HepG2 (cell line): ENCODE data around the gene XPOT. TPM values are rescaled to one million over a fixed set of nuclear protein-coding genes. Genes with fewer than 3 reads are reported as not detected.

Experiments
- ATAC-seq: fragments of 200-7000 bp; cut with Tn5 transposase; 3 replicates; pipeline ENCODE4 v1.9.1; 2020; ENCODE audit warnings: mild to moderate bottlenecking, moderate library complexity
- BruUV-seq: library from RNA; stranded (reverse); fragments of 400-500 nt; replicated peaks from 2 replicates; lab custom pipeline; 2021; lab: Mats Ljungman, UMichigan
- CTCF ChIA-PET: fragments of 300-600 bp; formaldehyde crosslinking; extraction: SDS; loops from one replicate; lab custom pipeline; 2021; ENCODE audit warnings: low total read pairs, inconsistent platforms, low intra/inter-chr PET ratio; lab: Yijun Ruan, JAX
- POLR2A ChIA-PET: fragments of 350-600 bp; sonication (Branson Sonifier 250); formaldehyde crosslinking; loops from one replicate; lab custom pipeline; 2020; ENCODE audit warnings: antibody characterized with exemption, inconsistent platforms; lab: Yijun Ruan, JAX
- DNase-seq: peaks from one replicate; pipeline ENCODE4 v3.0.0-alpha.2; 2015; ENCODE audit warnings: low spot score
- FAIRE-seq: peaks from 3 replicates; lab custom pipeline; 2011; peaks lifted over from hg19 to GRCh38; lab: Jason Lieb, UNC
- H2AFZ ChIP-seq: one replicate; pipeline ENCODE4 v1.6.1; 2011; ENCODE audit warnings: low read length, inconsistent platforms
- H3K27ac ChIP-seq: fragments of 300-600 bp; 3 replicates; pipeline ENCODE4 v1.8.0; 2011; ENCODE audit warnings: mixed run types, mild to moderate bottlenecking, mixed read lengths, low read length, inconsistent platforms; ENCODE audit not compliant: insufficient read depth; ENCODE audit errors: extremely low read length
- H3K27me3 ChIP-seq, 2 experiments: fragments of 200-600 bp in 1 of 2; 2 replicates in 1 of 2; 3 replicates in 1 of 2; pipeline versions ENCODE4 v1.6.0 to v1.8.0; 2011; ENCODE audit warnings: low read length in 2 of 2, mild to moderate bottlenecking in 2 of 2, moderate library complexity in 2 of 2, inconsistent platforms in 1 of 2; ENCODE audit not compliant: insufficient read depth in 2 of 2, control insufficient read depth in 1 of 2
- H3K36me3 ChIP-seq, 2 experiments: fragments of 200-600 bp in 1 of 2; replicated peaks in 1 of 2; 2 replicates in 1 of 2; 3 replicates in 1 of 2; pipeline versions ENCODE4 v1.5.1 to v1.8.0; 2011; ENCODE audit warnings: low read length in 2 of 2, inconsistent platforms in 1 of 2; ENCODE audit not compliant: insufficient read depth in 2 of 2, control insufficient read depth in 1 of 2
- H3K4me1 ChIP-seq: 2 replicates; pipeline ENCODE4 v1.5.1; 2012; ENCODE audit warnings: low read length, inconsistent platforms; ENCODE audit not compliant: insufficient read depth
- H3K4me2 ChIP-seq: 2 replicates; pipeline ENCODE4 v1.6.0; 2011; ENCODE audit warnings: low read depth, low read length, inconsistent platforms
- H3K4me3 ChIP-seq, 3 experiments: fragments of 200-600 bp in 1 of 3; sonication (generic), shearing (Covaris generic) in 1 of 3; replicated peaks in 1 of 3; 2 replicates each; pipeline ENCODE4 v1.5.1; 2011 to 2016; ENCODE audit warnings: low read length in 3 of 3, inconsistent platforms in 2 of 3, low read depth in 2 of 3, mild to moderate bottlenecking in 2 of 3, control low read depth in 1 of 3, mixed read lengths in 1 of 3; ENCODE audit not compliant: insufficient read depth in 1 of 3
- H3K79me2 ChIP-seq: one replicate; pipeline ENCODE4 v1.6.1; 2011; ENCODE audit warnings: low read length, inconsistent platforms; ENCODE audit not compliant: insufficient read depth
- H3K9ac ChIP-seq: 2 replicates; pipeline ENCODE4 v1.6.0; 2011; ENCODE audit warnings: mild to moderate bottlenecking, low read depth, low read length, inconsistent platforms; ENCODE audit not compliant: insufficient read depth
- H3K9me3 ChIP-seq: 2 replicates; pipeline ENCODE4 v1.5.1; 2012; ENCODE audit warnings: mild to moderate bottlenecking, low read length
- H4K20me1 ChIP-seq: 2 replicates; pipeline ENCODE4 v1.6.0; 2011; ENCODE audit warnings: inconsistent platforms, mild to moderate bottlenecking, low read length, moderate library complexity; ENCODE audit not compliant: insufficient read depth
- GATAD2A ChIP-seq: IDR thresholded peaks from 2 replicates; pipeline ENCODE4 v1.6.1; 2016
- GZF1 ChIP-seq: sonication (generic); formaldehyde crosslinking; IDR thresholded peaks from 2 replicates; pipeline ENCODE4 v1.5.1; 2020; ENCODE audit warnings: mild to moderate bottlenecking, missing genetic modification reagents
- HNF1A ChIP-seq, 2 experiments: sonication (generic) in 1 of 2; formaldehyde crosslinking in 1 of 2; IDR thresholded peaks; 2 replicates each; pipeline versions ENCODE4 v1.4.0 to v1.6.1; 2016 to 2020; ENCODE audit warnings: borderline replicate concordance in 1 of 2, low read depth in 1 of 2, mild to moderate bottlenecking in 1 of 2, missing genetic modification reagents in 1 of 2
- HNF1B ChIP-seq: sonication (generic); formaldehyde crosslinking; IDR thresholded peaks from 2 replicates; pipeline ENCODE4 v1.5.1; 2020; ENCODE audit warnings: mild to moderate bottlenecking, moderate library complexity, missing genetic modification reagents
- HNF4A ChIP-seq: sonication (generic); formaldehyde crosslinking; IDR thresholded peaks from 2 replicates; pipeline ENCODE4 v1.4.0; 2020; ENCODE audit warnings: missing genetic modification reagents
- MEF2D ChIP-seq: sonication (generic); formaldehyde crosslinking; IDR thresholded peaks from 2 replicates; pipeline ENCODE4 v1.5.1; 2020; ENCODE audit warnings: mild to moderate bottlenecking, missing genetic modification reagents
- MEIS2 ChIP-seq: sonication (generic); formaldehyde crosslinking; IDR thresholded peaks from 2 replicates; pipeline ENCODE4 v1.9.0; 2021; ENCODE audit warnings: mild to moderate bottlenecking, missing genetic modification reagents
- PAXIP1 ChIP-seq: sonication (generic); formaldehyde crosslinking; conservative IDR thresholded peaks from 2 replicates; pipeline ENCODE4 v1.4.0; 2020; ENCODE audit warnings: mild to moderate bottlenecking, missing genetic modification reagents, moderate library complexity
- POLR2AphosphoS2 ChIP-seq: IDR thresholded peaks from 2 replicates; pipeline ENCODE4 v1.6.1; 2011; ENCODE audit warnings: low read depth, low read length, improper control_type of control experiment
- SOX13 ChIP-seq, 3 experiments: fragments of 450-650 bp in 1 of 3; sonication (generic) in 1 of 3; formaldehyde crosslinking in 1 of 3; IDR thresholded peaks in 2 of 3; conservative IDR thresholded peaks in 1 of 3; 2 replicates each; pipeline versions ENCODE4 v1.5.0 to v1.6.1; 2016 to 2020; ENCODE audit warnings: antibody characterized with exemption in 1 of 3, mild to moderate bottlenecking in 1 of 3, missing compliant biosample characterization in 1 of 3, missing genetic modification reagents in 1 of 3, moderate library complexity in 1 of 3
- ZNF556 ChIP-seq: sonication (generic); formaldehyde crosslinking; IDR thresholded peaks from 2 replicates; pipeline ENCODE4 v1.4.0; 2020; ENCODE audit warnings: mild to moderate bottlenecking, missing genetic modification reagents, borderline replicate concordance
- ZNF766 ChIP-seq: sonication (generic); formaldehyde crosslinking; IDR thresholded peaks from 2 replicates; pipeline ENCODE4 v1.5.0; 2020; ENCODE audit warnings: missing genetic modification reagents, borderline replicate concordance
- WGBS: methylation state at CpG from one replicate; pipeline ENCODE4 v1.1.6; 2017; ENCODE audit warnings: low lambda C conversion rate; 5-methylcytosine and 5-hydroxymethylcytosine counted together
- in situ Hi-C: cut with HindIII; loops from 2 replicates; pipeline ENCODE4 v1.10.0; 2017; ENCODE audit warnings: low pct_unique_long_range_greater_than_20kb; ENCODE audit not compliant: extremely low pct_ligation_motif_present
- intact Hi-C: fragments of 100-400 bp; cut with micrococcal nuclease; formaldehyde crosslinking; loops from one replicate; pipeline ENCODE4 v1.10.0; 2022; ENCODE audit not compliant: unreplicated experiment
- polyA plus RNA-seq, 8 experiments: library from polyadenylated mRNA; depleted of rRNA in 3 of 8; stranded (reverse) in 7 of 8; unstranded in 1 of 8; fragments of >200 nt; fragmentation: Illumina TruSeq in 4 of 8; extraction: Trizol in 4 of 8; gene quantifications; 2 replicates each; pipeline versions ENCODE4 v1.2.1 to v1.2.3, GENCODE V29; 2011 to 2016; ENCODE audit warnings: low read depth in 4 of 8, missing spikeins in 1 of 8, mixed read lengths in 1 of 8; ENCODE audit not compliant: insufficient read depth in 1 of 8
- total RNA-seq, 5 experiments: library from RNA; depleted of rRNA; stranded (reverse); fragments of >200 nt; fragmentation: Illumina TruSeq; extraction: Trizol; gene quantifications; 2 replicates each; pipeline ENCODE4 v1.2.3, GENCODE V29; 2016; ENCODE audit warnings: low read depth in 1 of 5

The XPOT gene
- total and polyA plus RNA-seq, 2 of the 13 experiments (the other 11 are each of a cell fraction or from before 2014, with no cell fraction given), result 93.8 to 102 TPM

- Histone ChIP-seq H3K4me1 (peaks cover 39% of the 10 kb centered on the region), H2AFZ (no peak overlapping the region), H3K27me3 (no peaks in the 10 kb centered on the region), H3K9ac (no peak overlapping the region), H3K4me2 (peak overlapping the region; percentile 21), H3K36me3 (peaks cover 5 to 42% of the 10 kb centered on the region in 2 experiments), H4K20me1 (no peaks in the 10 kb centered on the region), H3K79me2 (peaks cover 26% of the 10 kb centered on the region), H3K9me3 (no peaks in the 10 kb centered on the region), H3K27ac (peak overlapping the region; percentile 50), H3K4me3 (no peak overlapping the region)
- peak; percentile 93 for ATAC-seq
- BruUV-seq, result no TSS peak
- intact Hi-C loops (no loop called here), in situ Hi-C loops (no loop called here)
- peak; percentile 59 for FAIRE-seq
- CTCF ChIA-PET, result no interaction called here
- WGBS, result 77% methylated on average over 2 of the region's 2 CpGs
- peak; percentile 13 for DNase-seq
- POLR2A ChIA-PET, result no interaction called here
- TF ChIP-seq PAXIP1 (peak; percentile 48; the same call in 1 of the 2 replicates), ZNF556 (CRISPR knock-in tag) (no peak), HNF4A (CRISPR knock-in tag) (peak; percentile 52), MEIS2 (CRISPR knock-in tag) (no peak), HNF1B (CRISPR knock-in tag) (peak; percentile 28; the same call in 1 of the 2 replicates), HNF1A (IDR thresholded peaks at IDR 0.05; ENCODE audit: low read depth) (0 out of 2 replicates have a peak, but pooled peaks have one; percentile 17), HNF1A (CRISPR knock-in tag; IDR thresholded peaks at IDR 0.05; ENCODE audit: borderline replicate concordance) (no peak), MEF2D (no peak), GZF1 (CRISPR knock-in tag) (no peak), POLR2AphosphoS2 (no peak), GATAD2A (CRISPR knock-in tag) (no peak), SOX13 (IDR thresholded peaks at IDR 0.05) (no peak), SOX13 (CRISPR knock-in tag; conservative IDR thresholded peaks at IDR 0.05 in 1 of 2, IDR thresholded peaks at IDR 0.05 in 1 of 2) (0 out of 4 replicates have a peak, but pooled peaks of 1 of the 2 experiments have one; percentile 8), ZNF766 (CRISPR knock-in tag) (no peak)
Observed at GRCh38 chr12:64461634-64462414, 57.6 kb downstream of the XPOT start.
